ENCODE measurements around the gene HBD.

Gene HBD

GRCh38 chr11:5233307-5233706 is 976 bp downstream of the HBD start:
- no peak for DNase-seq (ENCODE audit: low read depth in 2 of 3, low spot score in 1 of 3)

DNA sequence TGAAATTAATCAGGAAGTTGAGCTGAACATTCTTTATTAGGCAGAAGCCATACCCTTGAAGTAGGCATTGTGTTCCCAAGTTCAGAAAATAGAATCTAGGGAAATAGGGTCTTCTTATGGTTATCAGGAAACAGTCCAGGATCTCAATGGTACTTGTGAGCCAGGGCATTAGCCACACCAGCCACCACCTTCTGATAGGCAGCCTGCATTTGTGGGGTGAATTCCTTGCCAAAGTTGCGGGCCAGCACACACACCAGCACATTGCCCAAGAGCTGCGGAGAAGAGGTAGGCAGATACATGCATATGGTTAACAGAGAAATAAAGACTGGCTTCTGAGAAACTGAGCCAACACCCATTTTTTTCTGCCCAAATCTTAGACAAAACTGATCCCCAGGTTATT is 1.5 kb downstream of the HBD start:
- no peak for DNase-seq (ENCODE audit: low read depth in 2 of 3, low spot score in 1 of 3)

- no peak for DNase-seq (ENCODE audit: low read depth in 2 of 3, low spot score in 1 of 3)
These were observed 2.1 kb downstream of the HBD start for GRCh38 chr11:5232176-5232575.

DNA sequence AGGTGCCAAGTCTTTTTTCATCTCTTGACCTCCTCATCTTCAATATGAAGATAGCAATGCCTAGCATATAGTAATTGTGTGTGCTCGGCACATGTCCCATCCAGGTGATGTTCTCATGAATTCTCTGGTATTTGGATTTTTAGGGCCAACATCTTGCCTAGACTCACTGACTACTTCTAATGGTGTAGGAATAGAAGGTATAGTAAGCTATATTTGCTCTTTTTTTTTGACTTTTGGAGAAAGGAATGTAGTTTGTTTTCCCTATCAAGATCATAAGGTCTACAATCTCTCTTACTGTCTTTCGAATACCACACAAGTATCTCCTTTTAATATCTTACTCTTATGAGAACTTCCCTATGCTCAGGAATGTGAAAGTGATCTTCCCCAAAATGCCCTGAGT is 3.2 kb downstream of the HBD start:
- no peak for DNase-seq (ENCODE audit: low read depth in 2 of 3, low spot score in 1 of 3)

- no peak for DNase-seq (ENCODE audit: low read depth in 2 of 3, low spot score in 1 of 3)
These were observed 4.0 kb downstream of the HBD start for GRCh38 chr11:5230266-5230665.

DNA sequence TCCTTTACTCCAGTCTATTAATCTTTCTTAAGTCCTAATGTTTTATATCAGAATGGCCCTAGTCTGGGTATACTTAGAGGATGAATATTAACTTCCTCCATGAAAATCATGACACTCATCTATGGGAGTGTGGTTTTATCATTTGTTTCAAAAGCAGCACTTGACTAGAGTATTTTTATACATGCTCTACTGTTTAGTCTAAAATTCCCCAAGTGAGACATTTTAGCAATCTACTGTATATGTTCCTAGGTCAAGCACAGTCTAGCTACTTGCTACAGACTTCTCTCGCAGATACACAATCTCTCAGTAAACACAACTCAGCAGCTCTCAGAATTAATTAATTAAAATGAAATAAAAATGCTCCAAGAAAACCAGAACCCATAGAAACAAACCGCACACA is 4.5 kb downstream of the HBD start:
- no peak for DNase-seq (ENCODE audit: low read depth in 2 of 3, low spot score in 1 of 3)

DNA sequence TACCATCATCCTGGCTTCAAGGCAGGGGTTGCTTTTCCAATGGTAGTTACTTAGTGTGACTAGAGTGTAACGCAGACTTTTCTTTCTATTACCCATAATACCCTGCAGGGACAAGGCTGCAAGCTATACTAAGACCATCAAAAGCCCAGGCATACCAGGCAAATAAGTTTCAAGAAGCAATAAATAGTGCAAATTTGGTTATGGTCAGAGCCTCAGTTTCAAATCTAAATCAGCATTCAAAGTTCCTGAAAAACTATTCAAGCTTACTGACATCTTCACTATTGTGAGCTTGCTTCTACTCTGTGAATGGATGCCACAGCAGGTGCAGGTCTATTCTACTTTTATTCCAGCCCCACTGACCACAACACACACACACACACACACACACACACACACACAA is 4.9 kb downstream of the HBD start:
- DNase-seq (ENCODE audit: low read depth in 2 of 3, low spot score in 1 of 3), result no peak

DNA sequence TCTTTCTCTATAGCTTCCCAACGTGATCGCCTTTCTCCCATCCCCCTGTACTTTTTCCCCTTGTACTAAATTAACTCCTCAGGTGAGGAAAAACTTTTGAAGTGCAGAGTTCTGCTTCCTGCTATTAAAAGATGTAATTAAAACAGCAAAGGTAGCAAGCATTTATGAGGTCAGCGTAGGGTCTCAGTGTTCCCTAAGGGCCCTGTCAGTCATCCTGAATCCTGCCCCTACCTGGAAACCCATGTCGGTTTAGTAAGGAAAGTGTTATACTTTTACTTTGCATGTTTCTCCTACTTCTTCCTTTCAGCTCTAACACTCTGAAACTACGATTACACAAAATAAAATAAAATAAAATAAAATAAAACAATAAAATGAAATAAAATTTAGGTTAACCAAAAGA is 6.2 kb downstream of the HBD start:
- no peak for DNase-seq (ENCODE audit: low read depth in 2 of 3, low spot score in 1 of 3)

GRCh38 chr11:5227681-5228080 is 6.6 kb downstream of the HBD start:
- DNase-seq (ENCODE audit: low read depth in 2 of 3, low spot score in 1 of 3), result no peak

DNA sequence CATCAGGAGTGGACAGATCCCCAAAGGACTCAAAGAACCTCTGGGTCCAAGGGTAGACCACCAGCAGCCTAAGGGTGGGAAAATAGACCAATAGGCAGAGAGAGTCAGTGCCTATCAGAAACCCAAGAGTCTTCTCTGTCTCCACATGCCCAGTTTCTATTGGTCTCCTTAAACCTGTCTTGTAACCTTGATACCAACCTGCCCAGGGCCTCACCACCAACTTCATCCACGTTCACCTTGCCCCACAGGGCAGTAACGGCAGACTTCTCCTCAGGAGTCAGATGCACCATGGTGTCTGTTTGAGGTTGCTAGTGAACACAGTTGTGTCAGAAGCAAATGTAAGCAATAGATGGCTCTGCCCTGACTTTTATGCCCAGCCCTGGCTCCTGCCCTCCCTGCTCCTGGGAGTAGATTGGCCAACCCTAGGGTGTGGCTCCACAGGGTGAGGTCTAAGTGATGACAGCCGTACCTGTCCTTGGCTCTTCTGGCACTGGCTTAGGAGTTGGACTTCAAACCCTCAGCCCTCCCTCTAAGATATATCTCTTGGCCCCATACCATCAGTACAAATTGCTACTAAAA is 7.5 kb downstream of the HBD start, which contains the start of gene HBB:
Gene HBB, minus strand, starts transcription at position 340 of the 579 bp plus-strand sequence. Its CDS starts 50 bp downstream, at position 290.
- DNase-seq (ENCODE audit: low read depth in 2 of 3, low spot score in 1 of 3), result no peak

GRCh38 chr11:5225480-5225871 is 8.8 kb downstream of the HBD start:
- DNase-seq (ENCODE audit: low read depth in 2 of 3, low spot score in 1 of 3), result no peak

DNA sequence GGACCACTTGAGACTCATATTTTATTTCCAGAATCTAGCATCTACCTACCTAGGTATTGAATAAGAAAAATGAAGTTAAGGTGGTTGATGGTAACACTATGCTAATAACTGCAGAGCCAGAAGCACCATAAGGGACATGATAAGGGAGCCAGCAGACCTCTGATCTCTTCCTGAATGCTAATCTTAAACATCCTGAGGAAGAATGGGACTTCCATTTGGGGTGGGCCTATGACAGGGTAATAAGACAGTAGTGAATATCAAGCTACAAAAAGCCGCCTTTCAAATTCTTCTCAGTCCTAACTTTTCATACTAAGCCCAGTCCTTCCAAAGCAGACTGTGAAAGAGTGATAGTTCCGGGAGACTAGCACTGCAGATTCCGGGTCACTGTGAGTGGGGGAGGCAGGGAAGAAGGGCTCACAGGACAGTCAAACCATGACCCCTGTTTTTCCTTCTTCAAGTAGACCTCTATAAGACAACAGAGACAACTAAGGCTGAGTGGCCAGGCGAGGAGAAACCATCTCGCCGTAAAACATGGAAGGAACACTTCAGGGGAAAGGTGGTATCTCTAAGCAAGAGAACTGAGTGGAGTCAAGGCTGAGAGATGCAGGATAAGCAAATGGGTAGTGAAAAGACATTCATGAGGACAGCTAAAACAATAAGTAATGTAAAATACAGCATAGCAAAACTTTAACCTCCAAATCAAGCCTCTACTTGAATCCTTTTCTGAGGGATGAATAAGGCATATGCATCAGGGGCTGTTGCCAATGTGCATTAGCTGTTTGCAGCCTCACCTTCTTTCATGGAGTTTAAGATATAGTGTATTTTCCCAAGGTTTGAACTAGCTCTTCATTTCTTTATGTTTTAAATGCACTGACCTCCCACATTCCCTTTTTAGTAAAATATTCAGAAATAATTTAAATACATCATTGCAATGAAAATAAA is 9.5 kb downstream of the HBD start:
- no peak for DNase-seq (ENCODE audit: low read depth in 2 of 3, low spot score in 1 of 3)

- no peak for DNase-seq (ENCODE audit: low read depth in 2 of 3, low spot score in 1 of 3)
These were observed 10.6 kb downstream of the HBD start for GRCh38 chr11:5223686-5224085.

GRCh38 chr11:5223146-5223545 is 11.1 kb downstream of the HBD start:
- DNase-seq (ENCODE audit: low read depth in 2 of 3, low spot score in 1 of 3), result no peak

- no peak for DNase-seq (ENCODE audit: low read depth in 2 of 3, low spot score in 1 of 3)
These were observed 23.9 kb downstream of the HBD start for GRCh38 chr11:5210376-5210885.

DNA sequence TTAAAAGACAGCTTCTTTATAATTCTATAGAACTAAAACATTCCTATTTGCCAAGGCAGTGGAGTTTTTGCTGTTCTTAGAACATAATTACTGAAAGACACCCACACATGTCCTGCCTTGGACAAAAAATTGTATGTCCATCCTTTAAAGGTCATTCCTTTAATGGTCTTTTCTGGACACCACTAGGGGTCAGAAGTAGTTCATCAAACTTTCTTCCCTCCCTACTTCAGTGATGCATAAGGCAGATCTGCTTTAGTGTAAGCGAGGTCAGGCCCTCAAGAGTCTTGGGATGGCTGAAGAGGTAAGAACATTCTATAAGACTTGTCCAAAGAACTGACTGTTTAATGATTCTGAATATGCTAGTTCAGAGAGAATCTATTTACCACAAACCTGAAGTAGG is 29.5 kb downstream of the HBD start:
- DNase-seq (ENCODE audit: low read depth in 2 of 3, low spot score in 1 of 3), result no peak

GRCh38 chr11:5203366-5203765 is 30.9 kb downstream of the HBD start:
- no peak for DNase-seq (ENCODE audit: low read depth in 2 of 3, low spot score in 1 of 3)

- no peak for DNase-seq (ENCODE audit: low read depth in 2 of 3, low spot score in 1 of 3)
These were observed 33.7 kb downstream of the HBD start, which contains the start of gene OR51V1 for GRCh38 chr11:5200582-5200981. Gene OR51V1, minus strand, starts transcription at chr11:5200682. Its CDS starts 0 bp downstream, at chr11:5200682.

DNA sequence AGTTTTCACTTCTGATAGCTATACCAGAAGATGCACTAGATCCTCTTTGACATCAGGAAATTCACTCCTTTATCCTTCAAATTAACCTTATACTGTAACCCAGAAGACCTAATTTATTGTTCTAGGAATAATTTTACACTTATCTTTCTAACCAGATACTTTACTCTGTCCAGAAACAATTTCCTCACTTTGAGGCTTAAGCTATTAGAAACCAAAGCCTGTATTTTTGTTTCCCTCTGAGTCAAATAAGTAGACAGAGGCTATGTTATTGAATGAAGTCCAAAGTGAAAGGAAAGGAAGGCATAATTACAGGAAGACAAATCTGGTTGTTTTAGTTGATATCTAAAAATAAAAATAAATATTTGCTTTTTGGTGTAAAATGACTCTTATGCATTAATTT is 36.0 kb downstream of the HBD start:
- DNase-seq (ENCODE audit: low read depth in 2 of 3, low spot score in 1 of 3), result no peak

DNA sequence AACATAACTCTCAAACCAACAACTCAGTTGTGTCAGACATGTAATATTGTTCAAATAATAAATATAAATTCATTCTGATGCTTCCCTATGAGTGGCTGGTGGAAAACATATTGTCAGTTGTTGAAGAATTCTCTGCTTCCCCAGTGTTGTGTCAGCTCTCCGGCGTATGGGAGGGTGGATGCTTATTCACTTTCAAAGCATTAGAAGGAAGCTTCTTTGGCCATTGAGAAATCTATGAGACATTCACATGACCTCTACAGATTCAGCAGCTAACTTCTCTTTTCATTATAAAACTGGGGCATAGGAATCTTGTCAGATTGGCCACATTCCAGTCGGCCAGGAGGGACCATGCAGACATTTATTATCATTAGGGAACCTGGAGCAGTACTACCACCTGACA is 36.7 kb downstream of the HBD start:
- no peak for DNase-seq (ENCODE audit: low read depth in 2 of 3, low spot score in 1 of 3)

DNA sequence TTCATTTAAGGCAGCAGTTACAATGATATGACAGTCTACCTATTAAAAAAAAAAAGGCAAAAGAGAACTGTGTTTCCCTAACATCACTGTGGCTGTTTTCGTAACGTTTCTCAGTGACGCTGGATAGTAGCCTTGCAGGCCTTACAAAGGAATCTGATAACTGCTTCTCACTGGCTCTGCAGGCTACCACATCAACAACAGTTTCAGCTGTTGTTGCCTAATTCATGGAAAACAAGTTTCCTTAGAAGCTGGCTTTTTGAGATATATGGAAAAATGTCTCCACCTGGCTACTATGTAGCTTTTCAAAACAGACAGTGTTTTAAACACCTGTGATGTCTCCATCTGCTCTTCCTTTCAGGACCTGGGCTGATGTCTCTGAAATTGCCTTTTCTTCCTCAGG is 37.6 kb downstream of the HBD start:
- DNase-seq (ENCODE audit: low read depth in 2 of 3, low spot score in 1 of 3), result no peak

DNA sequence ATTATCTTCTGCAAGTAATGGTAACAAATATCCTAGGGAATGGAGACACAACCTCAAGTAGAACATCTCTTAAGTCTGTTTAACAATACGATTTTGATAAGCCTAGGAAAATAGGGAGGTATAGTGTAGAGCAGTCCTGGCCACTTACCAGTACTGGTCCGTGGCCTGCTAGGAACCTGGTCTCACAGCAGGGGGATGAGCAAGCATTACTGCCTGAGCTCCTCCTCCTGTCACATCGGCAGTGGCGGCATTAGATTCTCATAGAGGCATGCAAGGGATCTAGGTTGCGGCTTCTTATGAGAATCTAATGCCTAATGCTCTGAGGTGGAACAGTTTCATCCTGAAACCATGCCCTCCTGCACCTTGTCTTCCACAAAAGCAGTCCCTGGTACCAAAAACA is 38.2 kb downstream of the HBD start:
- DNase-seq (ENCODE audit: low read depth in 2 of 3, low spot score in 1 of 3), result no peak
